ENCODE data around the gene PRXL2B. TPM values are rescaled to one million over a fixed set of nuclear protein-coding genes. Genes with fewer than 3 reads are reported as not detected.

PRXL2B gene
- total RNA-seq, 4 donors from 2014 or later = 7.1 to 19.2 (median 8.8) TPM

GRCh38 chr1:2557482-2558400 lies 28.8 kb upstream of the PRXL2B start:
- DNase-seq (ENCODE audit: low spot score) = no peak
- no peak for ATAC-seq (ENCODE audit: low FRiP score)
- no peak for TF ChIP-seq CTCF (IDR thresholded peaks at IDR 0.05)

- TF ChIP-seq CTCF (IDR thresholded peaks at IDR 0.05) = no peak
- DNase-seq (ENCODE audit: low spot score) (no peak), ATAC-seq (ENCODE audit: low FRiP score) (no peak)
Observed at GRCh38 chr1:2558420-2558819, 28.2 kb upstream of the PRXL2B start.

- no peak for ATAC-seq (ENCODE audit: low FRiP score)
- no peak for DNase-seq (ENCODE audit: low spot score)
- no peak for TF ChIP-seq CTCF (IDR thresholded peaks at IDR 0.05)
Observed at GRCh38 chr1:2558861-2559260, 27.7 kb upstream of the PRXL2B start.

GRCh38 chr1:2559509-2560298 lies 26.9 kb upstream of the PRXL2B start:
- ATAC-seq (ENCODE audit: low FRiP score) = no peak
- DNase-seq (ENCODE audit: low spot score) = no peak
- TF ChIP-seq CTCF (IDR thresholded peaks at IDR 0.05) = no peak

- no peak for TF ChIP-seq CTCF (IDR thresholded peaks at IDR 0.05)
- no peak for ATAC-seq (ENCODE audit: low FRiP score)
- no peak for DNase-seq (ENCODE audit: low spot score)
Observed at GRCh38 chr1:2560299-2561073, 26.1 kb upstream of the PRXL2B start.

GRCh38 chr1:2561446-2561845 lies 25.1 kb upstream of the PRXL2B start:
- no peak for TF ChIP-seq CTCF (IDR thresholded peaks at IDR 0.05)
- DNase-seq (ENCODE audit: low spot score) (no peak), ATAC-seq (ENCODE audit: low FRiP score) (no peak)
